ENCODE results near the gene MYH6.
A peak's percentile ranks its signal among the peaks of the same experiment; 100 is the strongest.

Gene MYH6

GRCh38 chr14:23384364-23385080 is 23.6 kb downstream of the MYH6 start:
- no peak for DNase-seq
- in situ Hi-C loops (cut with HindIII; ENCODE audit: low pct_ligation_motif_present, low pct_unique_long_range_greater_than_20kb, low sequenced_read_pairs): no loop called here

- no peak for DNase-seq
- in situ Hi-C loops (cut with HindIII; ENCODE audit: low pct_ligation_motif_present, low pct_unique_long_range_greater_than_20kb, low sequenced_read_pairs): no loop called here
These were observed 25.2 kb downstream of the MYH6 start for GRCh38 chr14:23382731-23383440.

- in situ Hi-C loops (cut with HindIII; ENCODE audit: low pct_ligation_motif_present, low pct_unique_long_range_greater_than_20kb, low sequenced_read_pairs): no loop called here
- no peak for DNase-seq
These were observed 25.8 kb downstream of the MYH6 start for GRCh38 chr14:23382276-23382675.

- DNase-seq: no peak
- in situ Hi-C loops (cut with HindIII; ENCODE audit: low pct_ligation_motif_present, low pct_unique_long_range_greater_than_20kb, low sequenced_read_pairs): no loop called here
These were observed 26.2 kb downstream of the MYH6 start for GRCh38 chr14:23381871-23382270.

GRCh38 chr14:23380976-23381375 is 27.1 kb downstream of the MYH6 start:
- in situ Hi-C loops (cut with HindIII; ENCODE audit: low pct_ligation_motif_present, low pct_unique_long_range_greater_than_20kb, low sequenced_read_pairs): no loop called here
- DNase-seq: no peak

- in situ Hi-C loops (cut with HindIII; ENCODE audit: low pct_ligation_motif_present, low pct_unique_long_range_greater_than_20kb, low sequenced_read_pairs): no loop called here
- DNase-seq: no peak
These were observed 27.7 kb downstream of the MYH6 start for GRCh38 chr14:23380197-23380914.

- peak; percentile 38 for DNase-seq
- in situ Hi-C loops (cut with HindIII; ENCODE audit: low pct_ligation_motif_present, low pct_unique_long_range_greater_than_20kb, low sequenced_read_pairs): no loop called here
These were observed 28.5 kb downstream of the MYH6 start for GRCh38 chr14:23379366-23380196.

GRCh38 chr14:23378612-23379220 is 29.4 kb downstream of the MYH6 start:
- no peak for DNase-seq
- in situ Hi-C loops (cut with HindIII; ENCODE audit: low pct_ligation_motif_present, low pct_unique_long_range_greater_than_20kb, low sequenced_read_pairs): no loop called here

GRCh38 chr14:23377573-23378563 is 30.2 kb downstream of the MYH6 start:
- DNase-seq: no peak
- in situ Hi-C loops (cut with HindIII; ENCODE audit: low pct_ligation_motif_present, low pct_unique_long_range_greater_than_20kb, low sequenced_read_pairs): no loop called here

- in situ Hi-C loops (cut with HindIII; ENCODE audit: low pct_ligation_motif_present, low pct_unique_long_range_greater_than_20kb, low sequenced_read_pairs): no loop called here
- no peak for DNase-seq
These were observed 30.9 kb downstream of the MYH6 start for GRCh38 chr14:23377198-23377550.

- no peak for DNase-seq
- in situ Hi-C loops (cut with HindIII; ENCODE audit: low pct_ligation_motif_present, low pct_unique_long_range_greater_than_20kb, low sequenced_read_pairs): no loop called here
These were observed 31.4 kb downstream of the MYH6 start, which contains the start of gene CMTM5 for GRCh38 chr14:23376482-23377197. CMTM5 (plus strand) TSS chr14:23377046; CDS start chr14:23377252, 206 bp downstream.

GRCh38 chr14:23375527-23376251 is 32.4 kb downstream of the MYH6 start:
- no peak for DNase-seq
- in situ Hi-C loops (cut with HindIII; ENCODE audit: low pct_ligation_motif_present, low pct_unique_long_range_greater_than_20kb, low sequenced_read_pairs): no loop called here

GRCh38 chr14:23373041-23373440 is 35.0 kb downstream of the MYH6 start:
- no peak for DNase-seq
- in situ Hi-C loops (cut with HindIII; ENCODE audit: low pct_ligation_motif_present, low pct_unique_long_range_greater_than_20kb, low sequenced_read_pairs): no loop called here

- in situ Hi-C loops (cut with HindIII; ENCODE audit: low pct_ligation_motif_present, low pct_unique_long_range_greater_than_20kb, low sequenced_read_pairs): no loop called here
- DNase-seq: no peak
These were observed 35.6 kb downstream of the MYH6 start, which contains the start of gene IL25 for GRCh38 chr14:23372509-23372908. IL25 (plus strand) TSS chr14:23372809.

GRCh38 chr14:23371865-23372264 is 36.2 kb downstream of the MYH6 start:
- no peak for DNase-seq
- in situ Hi-C loops (cut with HindIII; ENCODE audit: low pct_ligation_motif_present, low pct_unique_long_range_greater_than_20kb, low sequenced_read_pairs): no loop called here

- in situ Hi-C loops (cut with HindIII; ENCODE audit: low pct_ligation_motif_present, low pct_unique_long_range_greater_than_20kb, low sequenced_read_pairs): no loop called here
- no peak for DNase-seq
These were observed 37.9 kb downstream of the MYH6 start for GRCh38 chr14:23370221-23370620.

Measured in ACHN (cell line).